T-helper 9 cell (primary cell): ENCODE measurements around the gene RALGAPB.
A peak's percentile ranks its signal among the peaks of the same experiment; 100 is the strongest.
"Not testable (repeated sequence)": the region's sequence is repeated elsewhere in the genome, so short reads cannot be mapped to it uniquely, and the experiment has no call there.

Experiments
- DNase-seq: peaks from one replicate; pipeline ENCODE4 v3.0.0-alpha.2; 2020
- total RNA-seq, 2 donors: gene quantifications; one replicate each; lab custom pipeline; 2026; lab: John Stamatoyannopoulos, UW

RALGAPB gene
- total RNA-seq = 93.6 to 175 reads per million in 2 donors

GRCh38 chr20:38472513-38473366 is at the start of gene RALGAPB:
Gene RALGAPB, plus strand, starts transcription at chr20:38472843. Its CDS starts 15,590 bp downstream, at chr20:38488433.
- DNase-seq = peak; percentile 97

DNA sequence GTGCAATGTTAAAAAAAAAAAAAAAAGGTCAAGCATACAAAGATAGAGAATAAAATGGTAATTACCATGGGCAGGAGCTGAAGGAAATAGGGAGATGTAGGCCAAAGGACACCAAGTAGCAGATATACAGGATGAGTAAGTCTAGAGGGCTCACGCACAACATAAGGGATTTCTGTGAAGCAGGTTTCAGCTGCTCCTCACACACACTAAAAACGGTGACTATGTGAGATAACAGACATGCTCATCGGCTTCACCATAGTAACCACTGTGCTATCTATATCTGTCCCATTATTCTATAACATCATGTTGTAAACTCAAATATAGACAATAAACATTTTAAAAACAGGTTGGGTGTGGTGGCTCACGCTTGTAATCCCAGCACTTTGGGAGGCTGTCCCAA is 49.1 kb upstream of the RALGAPB start:
- no peak for DNase-seq

GRCh38 chr20:38424401-38424800 is 48.2 kb upstream of the RALGAPB start:
- no peak for DNase-seq

- DNase-seq = no peak
Measured at GRCh38 chr20:38426006-38426897, 46.4 kb upstream of the RALGAPB start.

DNA sequence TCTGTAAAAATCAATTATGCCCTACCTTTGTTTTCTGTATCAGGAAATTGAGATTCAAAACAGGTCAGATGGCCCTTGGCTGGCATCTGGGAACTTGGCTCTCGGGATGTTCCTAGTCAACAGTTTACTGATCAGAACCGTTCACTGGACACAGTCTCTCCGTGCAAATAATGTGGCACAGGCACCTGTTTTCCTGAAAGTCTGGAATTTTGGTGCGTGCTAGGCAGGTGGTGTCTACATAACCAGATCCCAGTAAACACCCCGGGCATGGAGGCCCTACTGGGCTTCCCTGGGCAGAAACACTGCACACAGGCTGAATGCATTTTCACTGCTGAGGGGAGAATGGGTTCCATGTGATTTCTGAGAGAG is 45.0 kb upstream of the RALGAPB start:
- DNase-seq = no peak

GRCh38 chr20:38428800-38429199 is 43.8 kb upstream of the RALGAPB start:
- DNase-seq = no peak

GRCh38 chr20:38429301-38429700 is 43.3 kb upstream of the RALGAPB start:
- no peak for DNase-seq

GRCh38 chr20:38430679-38431325 is 41.8 kb upstream of the RALGAPB start:
- no peak for DNase-seq

GRCh38 chr20:38432292-38432691 is 40.4 kb upstream of the RALGAPB start:
- DNase-seq = no peak

- DNase-seq = not testable (repeated sequence)
Measured at GRCh38 chr20:38432870-38433269, 39.8 kb upstream of the RALGAPB start.

DNA sequence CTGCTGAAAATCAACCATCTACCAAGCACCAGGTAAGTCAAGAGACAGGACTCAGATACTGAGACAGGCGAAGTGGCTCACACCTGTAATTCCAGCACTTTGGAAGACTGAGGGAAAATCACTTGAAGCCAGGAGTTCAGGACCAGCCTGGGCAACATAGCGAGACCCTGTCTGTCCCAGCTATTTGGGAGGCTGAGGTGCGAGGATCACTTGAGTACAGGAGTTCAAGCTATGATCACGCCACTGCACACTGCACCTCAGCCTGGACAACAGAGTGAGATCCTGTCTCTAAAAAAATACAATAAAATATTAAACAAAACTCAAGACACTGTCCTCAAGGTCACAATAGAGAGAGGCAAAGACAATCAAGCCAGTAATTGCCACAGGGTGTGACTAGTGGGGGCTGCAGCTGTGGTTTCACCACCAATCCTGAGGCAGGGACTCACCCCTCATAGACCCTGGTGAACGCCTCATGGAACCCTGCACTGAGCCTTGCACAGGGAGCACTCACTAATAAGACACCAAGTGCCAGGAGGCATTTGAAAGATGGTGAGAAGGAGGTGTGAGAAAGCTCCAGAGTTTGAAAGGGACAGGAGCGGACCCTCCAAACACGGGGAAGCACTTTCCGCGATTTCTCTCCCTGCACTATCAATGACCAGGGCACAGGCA is 39.2 kb upstream of the RALGAPB start:
- no peak for DNase-seq

DNA sequence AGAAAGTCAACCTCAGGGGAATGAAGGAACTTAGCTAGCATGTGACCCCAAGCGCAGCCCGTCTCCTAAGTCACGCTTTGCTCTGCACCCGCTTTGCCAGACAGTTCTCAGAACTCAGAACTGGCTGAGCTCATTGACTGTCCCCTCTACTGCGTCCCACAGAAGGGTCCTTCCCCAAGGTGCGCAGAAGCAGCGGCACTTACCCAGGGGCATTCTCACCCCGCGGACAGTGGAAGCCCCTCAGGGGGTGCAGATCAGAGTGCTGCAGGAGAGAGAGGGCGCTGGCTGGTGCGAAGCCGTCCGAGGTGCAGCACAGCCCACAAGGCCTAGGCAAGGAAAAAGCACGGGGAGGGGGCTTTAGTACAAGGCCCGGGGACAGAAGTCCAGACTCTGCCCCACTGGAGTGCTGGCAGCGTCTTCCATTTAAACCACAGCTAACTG is 38.3 kb upstream of the RALGAPB start:
- DNase-seq = peak; percentile 7

- peak; percentile 88 for DNase-seq
Measured at GRCh38 chr20:38434770-38435554, 37.7 kb upstream of the RALGAPB start, which contains the start of gene SNHG17. Gene SNHG17, minus strand, starts transcription at chr20:38435328.

GRCh38 chr20:38435555-38435939 is 37.1 kb upstream of the RALGAPB start:
- DNase-seq = no peak

DNA sequence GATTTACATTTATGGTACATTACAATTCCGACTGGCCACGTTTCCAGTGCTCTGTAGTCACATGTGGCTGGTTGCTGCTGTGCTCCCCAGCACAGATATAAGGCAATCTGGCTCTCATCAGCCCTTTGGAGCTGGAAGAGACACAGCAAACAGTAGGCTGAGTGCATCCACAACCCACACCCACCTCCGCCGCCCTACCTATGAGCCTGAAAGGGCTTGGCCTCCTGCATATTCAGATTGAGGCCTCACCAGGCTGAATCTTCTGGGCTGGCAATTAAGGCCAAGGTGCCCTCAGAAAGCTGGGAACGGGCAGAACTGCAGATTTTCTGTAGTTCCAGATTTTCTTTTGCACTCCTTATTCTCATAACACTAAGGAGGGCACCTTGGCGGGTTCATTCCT is 34.8 kb upstream of the RALGAPB start:
- DNase-seq = no peak

- not testable (repeated sequence) for DNase-seq
Measured at GRCh38 chr20:38441110-38441509, 31.5 kb upstream of the RALGAPB start.

GRCh38 chr20:38441916-38442315 is 30.7 kb upstream of the RALGAPB start:
- no peak for DNase-seq

DNA sequence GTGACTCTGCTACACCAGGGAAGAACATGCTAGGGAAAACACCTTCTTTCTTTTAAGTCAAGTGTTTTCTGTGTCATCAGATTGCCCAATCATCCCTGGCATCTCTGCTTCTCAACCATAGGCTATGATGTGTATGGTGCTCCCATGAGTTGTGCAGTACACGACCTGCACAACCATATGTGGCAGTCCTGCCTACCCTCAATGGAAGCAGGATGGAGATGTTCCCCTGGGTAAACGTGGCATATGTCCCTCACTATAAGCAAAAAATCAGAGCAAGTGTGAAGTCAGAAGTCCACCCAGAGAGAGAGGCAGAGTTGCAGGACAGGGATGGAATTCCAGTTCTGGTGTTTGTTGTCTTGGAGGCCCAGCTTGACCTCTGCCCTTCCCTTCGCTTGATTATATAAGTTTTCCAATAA is 27.3 kb upstream of the RALGAPB start:
- DNase-seq = no peak

DNA sequence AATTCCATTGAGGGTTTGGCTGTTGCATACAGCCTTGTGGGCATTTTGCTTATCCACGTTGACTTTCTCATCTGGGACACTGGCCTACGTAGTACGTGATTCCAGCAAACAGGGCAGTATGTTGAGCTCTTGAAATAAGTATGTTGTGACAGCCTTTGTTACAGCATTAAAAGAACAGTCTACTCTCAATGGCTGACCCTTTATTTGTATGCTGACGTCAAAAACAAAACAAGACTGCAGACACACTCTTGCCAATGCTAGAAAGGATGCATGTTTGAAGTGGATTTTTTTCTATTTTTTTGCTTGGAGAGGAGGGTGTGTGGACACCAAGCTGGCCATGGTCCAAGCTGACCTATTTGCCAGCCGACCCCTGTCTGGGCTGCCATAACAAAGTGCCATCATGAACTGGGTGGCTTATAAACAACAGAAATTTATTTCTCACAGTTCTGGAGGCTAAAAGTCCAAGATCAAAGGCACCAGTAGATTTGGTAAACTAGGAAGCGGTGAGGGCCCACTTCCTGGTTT is 26.7 kb upstream of the RALGAPB start:
- DNase-seq = no peak

DNA sequence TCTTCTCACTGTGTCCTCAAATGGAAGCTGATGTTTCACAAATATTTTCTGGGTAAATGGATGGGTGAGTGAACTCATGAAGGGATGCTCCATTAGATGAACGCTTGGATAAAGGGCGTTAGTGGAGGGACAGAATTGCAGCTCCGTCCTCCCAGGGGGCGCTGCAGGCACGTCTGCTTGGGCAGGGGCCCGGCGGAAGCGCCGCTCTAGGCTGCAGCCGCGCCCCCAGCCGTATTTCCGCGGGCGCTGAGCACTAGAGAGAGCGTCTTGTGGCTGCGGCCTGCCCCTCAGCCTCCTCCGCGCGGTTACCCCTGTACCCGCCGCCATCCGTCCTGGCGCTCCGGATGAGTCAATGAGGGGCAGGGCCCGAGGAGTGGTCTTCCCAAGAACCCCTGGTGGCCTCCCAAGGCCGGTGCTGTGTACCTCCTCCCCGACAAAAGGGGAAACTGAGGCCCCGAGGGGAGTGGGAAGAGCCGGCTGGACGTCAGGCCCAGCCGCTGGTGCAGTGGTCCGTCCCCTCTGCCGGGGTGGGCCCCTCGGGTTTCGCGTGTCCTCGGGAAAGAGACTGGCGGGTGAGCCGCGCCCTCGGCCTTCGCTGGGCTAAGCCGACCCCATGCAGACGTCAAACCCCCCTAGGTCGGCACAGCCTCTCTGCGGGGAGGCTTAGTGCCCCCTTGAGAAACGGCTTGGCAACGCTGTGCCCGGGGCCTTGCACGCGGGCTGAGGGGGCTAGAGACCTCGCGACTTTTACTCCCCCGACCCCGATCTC is 26.0 kb upstream of the RALGAPB start:
- peak; percentile 96 for DNase-seq
